Measurements from ENCODE around the gene MMS19. TPM values are rescaled to one million over a fixed set of nuclear protein-coding genes. Genes with fewer than 3 reads are reported as not detected.

Gene MMS19
- total RNA-seq, 4 donors from 2014 or later: 80.4 to 90.2 (median 88.4) TPM

DNA sequence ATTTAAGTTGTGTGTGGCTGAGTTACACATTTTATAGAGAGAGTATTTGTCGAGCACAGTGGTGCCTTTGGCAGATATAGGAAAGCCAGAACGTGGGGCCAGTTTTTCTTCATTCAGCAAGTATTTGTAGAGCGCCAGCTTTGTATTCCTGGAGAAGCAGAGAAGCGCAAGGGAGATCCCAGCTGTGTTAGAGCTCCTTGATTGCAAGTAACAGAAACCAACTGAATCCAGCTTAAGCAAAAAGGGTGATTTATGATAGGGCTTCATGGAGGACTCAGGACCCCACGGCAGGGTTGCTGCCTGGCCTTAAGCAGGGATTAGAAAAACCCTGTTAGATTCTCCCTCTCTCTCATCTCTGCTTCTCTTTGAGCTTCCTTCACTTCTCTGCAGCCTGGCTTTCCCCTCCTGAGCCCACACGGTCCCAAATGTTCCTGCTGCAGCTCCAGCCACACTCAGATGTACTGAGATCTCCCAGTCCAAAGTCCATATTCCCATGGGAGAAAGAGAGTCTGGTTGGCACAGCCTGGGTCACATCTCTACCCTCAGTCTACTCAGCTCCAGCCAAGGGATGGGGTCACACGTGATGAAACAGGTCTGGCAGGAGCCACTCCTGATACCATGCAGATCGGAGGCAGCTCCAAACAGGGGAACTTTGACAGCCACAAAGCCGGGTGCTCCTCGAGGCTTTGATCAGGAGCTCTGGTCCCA lies 17.2 kb upstream of the MMS19 start:
- no peak for DNase-seq (ENCODE audit: low spot score in 2 of 2)
- Histone ChIP-seq H3K27me3 (no peaks in the 10 kb centered on the region), H3K4me1 (peaks cover 0 to 32% (median 13%) of the 10 kb centered on the region in 4 donors), H3K27ac (no peak overlapping the region), H3K36me3 (no peaks in the 10 kb centered on the region), H3K4me3 (no peak overlapping the region), H3K9me3 (no peaks in the 10 kb centered on the region)
- TF ChIP-seq POLR2A (IDR thresholded peaks at IDR 0.05) (no peak), EP300 (IDR thresholded peaks at IDR 0.05) (no peak)
- TF ChIP-seq, protein P1, sequence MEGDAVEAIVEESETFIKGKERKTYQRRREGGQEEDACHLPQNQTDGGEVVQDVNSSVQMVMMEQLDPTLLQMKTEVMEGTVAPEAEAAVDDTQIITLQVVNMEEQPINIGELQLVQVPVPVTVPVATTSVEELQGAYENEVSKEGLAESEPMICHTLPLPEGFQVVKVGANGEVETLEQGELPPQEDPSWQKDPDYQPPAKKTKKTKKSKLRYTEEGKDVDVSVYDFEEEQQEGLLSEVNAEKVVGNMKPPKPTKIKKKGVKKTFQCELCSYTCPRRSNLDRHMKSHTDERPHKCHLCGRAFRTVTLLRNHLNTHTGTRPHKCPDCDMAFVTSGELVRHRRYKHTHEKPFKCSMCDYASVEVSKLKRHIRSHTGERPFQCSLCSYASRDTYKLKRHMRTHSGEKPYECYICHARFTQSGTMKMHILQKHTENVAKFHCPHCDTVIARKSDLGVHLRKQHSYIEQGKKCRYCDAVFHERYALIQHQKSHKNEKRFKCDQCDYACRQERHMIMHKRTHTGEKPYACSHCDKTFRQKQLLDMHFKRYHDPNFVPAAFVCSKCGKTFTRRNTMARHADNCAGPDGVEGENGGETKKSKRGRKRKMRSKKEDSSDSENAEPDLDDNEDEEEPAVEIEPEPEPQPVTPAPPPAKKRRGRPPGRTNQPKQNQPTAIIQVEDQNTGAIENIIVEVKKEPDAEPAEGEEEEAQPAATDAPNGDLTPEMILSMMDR (IDR thresholded peaks at IDR 0.05): no peak
- WGBS, 2 donors: 75 to 79% methylated on average over 10 of the region's 10 CpGs

DNA sequence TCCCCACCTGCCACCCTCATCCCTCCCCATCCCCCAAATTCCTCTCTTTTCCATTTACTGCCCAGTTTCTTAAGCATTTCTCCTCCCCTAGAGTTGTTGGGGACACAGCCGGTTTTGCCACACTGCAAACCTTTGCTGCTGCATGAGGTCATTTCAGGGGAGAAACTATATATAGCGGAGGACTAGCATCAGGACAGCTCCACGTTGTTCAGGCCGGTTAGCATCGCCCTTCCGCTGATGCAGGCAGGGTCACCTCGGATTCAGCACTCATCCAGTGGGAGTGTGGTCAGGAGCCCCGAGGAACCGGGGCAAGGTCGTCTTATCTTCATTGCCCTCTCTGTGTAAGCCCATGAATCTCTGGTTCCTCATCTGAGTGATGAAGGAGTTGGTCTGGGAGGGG lies 16.1 kb upstream of the MMS19 start:
- 74 to 84% methylated on average over 10 of the region's 10 CpGs for WGBS, 2 donors
- no peak for DNase-seq (ENCODE audit: low spot score in 2 of 2)
- Histone ChIP-seq H3K4me3 (no peak overlapping the region), H3K36me3 (no peaks in the 10 kb centered on the region), H3K9me3 (no peaks in the 10 kb centered on the region), H3K4me1 (peaks cover 0 to 29% (median 11%) of the 10 kb centered on the region in 4 donors), H3K27ac (no peak overlapping the region), H3K27me3 (no peaks in the 10 kb centered on the region)
- TF ChIP-seq EP300 (IDR thresholded peaks at IDR 0.05) (no peak), POLR2A (IDR thresholded peaks at IDR 0.05) (no peak)
- TF ChIP-seq, protein P1 (IDR thresholded peaks at IDR 0.05): no peak

DNA sequence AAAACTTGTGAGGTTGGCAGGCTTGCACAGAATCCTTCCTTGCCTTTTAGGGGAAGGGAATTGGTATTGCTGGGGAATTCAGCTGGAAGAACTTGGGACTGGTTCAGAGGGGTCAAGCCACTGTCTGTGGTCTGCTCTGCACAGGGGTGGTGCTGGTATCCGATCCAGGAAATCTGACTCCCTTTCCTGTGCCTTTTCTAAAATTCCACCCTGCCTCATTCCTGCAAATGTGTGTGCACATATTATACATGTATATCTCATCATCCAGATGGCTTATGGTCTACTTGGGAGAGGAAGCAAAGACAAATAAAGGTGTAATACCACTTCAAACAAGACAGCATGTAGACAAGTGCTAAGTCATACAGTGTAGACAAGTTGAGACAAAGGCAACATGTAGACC lies 14.8 kb upstream of the MMS19 start:
- H3K4me1 ChIP-seq: peaks cover 0 to 19% (median 5%) of the 10 kb centered on the region in 4 donors
- no peaks in the 10 kb centered on the region for H3K9me3 ChIP-seq
- H3K27me3 ChIP-seq: no peaks in the 10 kb centered on the region
- H3K27ac ChIP-seq: no peak overlapping the region
- no peak for DNase-seq (ENCODE audit: low spot score in 2 of 2)
- no peak for TF ChIP-seq EP300 (IDR thresholded peaks at IDR 0.05)
- TF ChIP-seq, protein P1 (IDR thresholded peaks at IDR 0.05): no peak
- no peak for TF ChIP-seq POLR2A (IDR thresholded peaks at IDR 0.05)
- 72 to 78% methylated on average over 1 of the region's 1 CpG for WGBS, 2 donors
- H3K4me3 ChIP-seq: no peak overlapping the region
- H3K36me3 ChIP-seq: no peaks in the 10 kb centered on the region

DNA sequence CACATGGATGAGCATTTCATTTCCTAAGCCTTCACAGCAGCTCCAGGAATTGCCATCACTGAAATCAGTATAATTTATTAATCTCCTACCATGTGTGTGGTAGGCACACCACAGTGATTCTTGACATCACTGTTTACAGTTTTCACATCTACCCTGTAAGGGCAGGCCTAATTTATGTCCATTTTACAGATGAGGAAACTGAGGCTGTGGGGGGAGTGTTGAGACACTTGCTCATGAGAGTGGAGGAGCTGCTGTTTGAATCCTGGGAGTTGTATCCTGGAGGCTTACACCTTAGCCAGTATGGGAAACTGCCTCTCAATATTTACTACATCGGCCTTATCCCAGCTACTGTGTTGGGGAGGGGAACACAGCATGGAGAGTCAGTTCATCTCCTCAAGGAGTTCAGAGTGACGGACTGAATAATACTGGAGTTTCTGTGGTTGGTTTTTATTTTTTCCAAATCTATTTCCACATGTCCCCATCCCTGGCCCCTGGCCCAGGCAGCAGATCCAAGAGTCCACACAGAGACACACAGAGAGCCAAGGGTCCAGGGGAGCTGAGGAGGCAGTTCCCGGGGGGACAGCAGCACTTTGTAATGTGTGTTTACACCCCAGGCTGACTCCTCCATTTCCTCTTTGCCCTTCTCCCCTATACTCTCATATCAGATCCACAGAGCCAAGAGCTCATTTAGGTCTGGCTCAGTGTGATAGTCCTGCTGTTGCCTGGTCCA lies 13.7 kb upstream of the MMS19 start:
- no peak for DNase-seq (ENCODE audit: low spot score in 2 of 2)
- peaks cover 0 to 10% (median 0%) of the 10 kb centered on the region in 4 donors for H3K4me1 ChIP-seq
- H3K36me3 ChIP-seq: no peaks in the 10 kb centered on the region
- TF ChIP-seq, protein P1 (IDR thresholded peaks at IDR 0.05): no peak
- no peak for TF ChIP-seq POLR2A (IDR thresholded peaks at IDR 0.05)
- no peak for TF ChIP-seq EP300 (IDR thresholded peaks at IDR 0.05)
- 56 to 69% methylated on average over 3 of the region's 3 CpGs for WGBS, 2 donors
- no peak overlapping the region for H3K27ac ChIP-seq
- no peak overlapping the region for H3K4me3 ChIP-seq
- no peaks in the 10 kb centered on the region for H3K27me3 ChIP-seq
- no peaks in the 10 kb centered on the region for H3K9me3 ChIP-seq

DNA sequence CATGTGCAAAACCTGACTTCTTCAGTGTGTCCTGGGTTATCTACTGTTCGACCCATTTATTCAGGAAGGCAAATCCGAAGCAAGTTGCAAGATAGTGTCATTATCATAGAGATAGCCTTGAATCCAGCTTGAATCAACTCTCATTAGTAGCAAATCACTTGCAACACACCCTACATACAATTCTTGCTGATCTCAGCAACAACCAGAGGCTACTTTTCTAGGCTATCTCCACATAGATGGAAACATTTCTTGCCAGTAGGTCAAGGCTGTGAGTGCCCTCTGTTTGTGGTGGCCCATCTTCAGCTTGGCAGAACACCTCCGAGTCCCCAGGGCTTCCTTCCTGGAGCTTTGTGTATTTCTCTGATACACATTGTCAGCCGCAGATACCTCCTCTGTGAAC lies 12.5 kb upstream of the MMS19 start:
- no peaks in the 10 kb centered on the region for H3K9me3 ChIP-seq
- no peak overlapping the region for H3K4me3 ChIP-seq
- TF ChIP-seq, protein P1 (IDR thresholded peaks at IDR 0.05): no peak
- TF ChIP-seq POLR2A (IDR thresholded peaks at IDR 0.05) (no peak), EP300 (IDR thresholded peaks at IDR 0.05) (no peak)
- H3K27ac ChIP-seq: no peak overlapping the region
- peaks cover 0 to 10% (median 0%) of the 10 kb centered on the region in 4 donors for H3K4me1 ChIP-seq
- 89 to 95% methylated on average over 4 of the region's 4 CpGs for WGBS, 2 donors
- no peaks in the 10 kb centered on the region for H3K36me3 ChIP-seq
- no peak for DNase-seq (ENCODE audit: low spot score in 2 of 2)
- no peaks in the 10 kb centered on the region for H3K27me3 ChIP-seq
